ENCODE data around the gene DNAJB6. TPM values are rescaled to one million over a fixed set of nuclear protein-coding genes. Genes with fewer than 3 reads are reported as not detected.

Gene DNAJB6
- total and polyA plus RNA-seq, 2 donors (not counting 3 experiments of a cell fraction or from before 2014, with no cell fraction given): 69.6 to 135 TPM

DNA sequence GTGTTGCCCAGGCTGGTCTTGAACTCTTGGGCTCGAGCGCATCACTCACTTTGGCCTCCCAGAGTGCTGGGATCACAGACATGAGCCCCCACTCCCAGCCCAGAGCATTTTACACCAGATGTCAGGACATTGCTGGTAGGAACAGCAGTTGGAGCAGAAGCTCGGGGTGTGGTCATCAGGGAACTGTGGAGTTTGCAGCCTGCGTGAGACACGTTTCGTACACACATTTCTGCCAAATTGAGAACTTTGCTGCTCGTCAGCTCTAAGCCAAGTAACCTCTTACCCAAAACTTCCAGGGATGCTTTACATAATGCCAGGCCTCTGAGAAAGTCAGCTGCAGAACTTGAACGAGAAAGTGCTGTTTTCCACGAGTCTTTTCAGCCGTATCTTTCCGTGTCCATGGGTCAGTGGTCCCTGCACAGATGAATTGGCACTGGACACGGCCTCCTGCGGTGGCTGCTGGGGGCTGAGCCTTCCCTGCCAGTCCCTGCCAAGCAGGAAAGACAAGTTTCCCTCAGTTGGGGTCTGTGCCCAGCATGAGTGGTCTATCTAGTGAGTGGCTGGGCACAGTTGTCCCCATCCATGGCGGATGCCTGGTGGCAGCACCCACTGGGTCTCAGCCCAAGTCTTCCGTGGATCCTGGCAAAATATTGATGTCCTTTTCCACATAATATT lies 54.4 kb downstream of the DNAJB6 start:
- no peak overlapping the region for H3K27ac ChIP-seq (ENCODE audit: insufficient read depth, low read depth, low read length)
- H3K4me2 ChIP-seq (ENCODE audit: insufficient read depth, low read length): no peak overlapping the region
- H3K4me3 ChIP-seq (replicated peaks in 1 of 3; ENCODE audit: insufficient read depth in 1 of 3, low read depth in 1 of 3, low read length in 3 of 3): no peak overlapping the region
- dilution Hi-C loops (cut with MboI; ENCODE audit: extremely low pct_ligation_motif_present, low sequenced_read_pairs) (no loop called here), intact Hi-C loops (cut with micrococcal nuclease) (no loop called here)
- H3K4me1 ChIP-seq (ENCODE audit: control insufficient read depth, extremely low read depth, insufficient read depth, low read length): peaks cover 6% of the 10 kb centered on the region
- H4K20me1 ChIP-seq (replicated peaks; ENCODE audit: control insufficient read depth, extremely low read depth, insufficient read depth, low read length): no peaks in the 10 kb centered on the region
- peaks cover 19% of the 10 kb centered on the region for H3K79me2 ChIP-seq (ENCODE audit: control insufficient read depth, insufficient read depth, low read length)
- no TSS peak for BruUV-seq (replicated peaks)
- no peak overlapping the region for H3K9ac ChIP-seq (replicated peaks; ENCODE audit: extremely low read depth, insufficient read depth, low read length)
- H3K9me3 ChIP-seq (replicated peaks; ENCODE audit: control insufficient read depth, insufficient read depth, low read length): no peaks in the 10 kb centered on the region
- POLR2A ChIA-PET: no interaction called here
- no peaks in the 10 kb centered on the region for H3K9me1 ChIP-seq (replicated peaks; ENCODE audit: control insufficient read depth, extremely low read depth, insufficient read depth, low read length)
- H3K36me3 ChIP-seq (ENCODE audit: control insufficient read depth in 2 of 2, extremely low read depth in 1 of 2, insufficient read depth in 2 of 2, low read length in 2 of 2): peaks cover 4 to 19% of the 10 kb centered on the region in 2 experiments
- CTCF ChIA-PET: no interaction called here
- no peak for FAIRE-seq
- no peak overlapping the region for H2AFZ ChIP-seq (ENCODE audit: low read depth, low read length)
- H3K27me3 ChIP-seq (ENCODE audit: control insufficient read depth in 2 of 2, insufficient read depth in 2 of 2, low read length in 2 of 2): no peaks in the 10 kb centered on the region
- TF ChIP-seq EZH2 (IDR thresholded peaks at IDR 0.05; ENCODE audit: borderline replicate concordance, low read depth, low read length, severe bottlenecking) (no peak), JUN (IDR thresholded peaks at IDR 0.05; ENCODE audit: borderline replicate concordance, insufficient read depth, insufficient read length, low read depth) (no peak), GATA2 (IDR thresholded peaks at IDR 0.05; ENCODE audit: insufficient read depth, insufficient read length, low read depth, low read length) (no peak)
- no peak for DNase-seq (ENCODE audit: low read depth, low spot score)

- H3K4me1 ChIP-seq (ENCODE audit: control insufficient read depth, extremely low read depth, insufficient read depth, low read length): peaks cover 2% of the 10 kb centered on the region
- BruUV-seq (replicated peaks): no TSS peak
- H3K4me2 ChIP-seq (ENCODE audit: insufficient read depth, low read length): no peak overlapping the region
- H3K9me1 ChIP-seq (replicated peaks; ENCODE audit: control insufficient read depth, extremely low read depth, insufficient read depth, low read length): no peaks in the 10 kb centered on the region
- H3K4me3 ChIP-seq (replicated peaks in 1 of 3; ENCODE audit: insufficient read depth in 1 of 3, low read depth in 1 of 3, low read length in 3 of 3): no peak overlapping the region
- dilution Hi-C loops (cut with MboI; ENCODE audit: extremely low pct_ligation_motif_present, low sequenced_read_pairs): no loop called here
- H3K79me2 ChIP-seq (ENCODE audit: control insufficient read depth, insufficient read depth, low read length): peaks cover 19% of the 10 kb centered on the region
- H3K9me3 ChIP-seq (replicated peaks; ENCODE audit: control insufficient read depth, insufficient read depth, low read length): no peaks in the 10 kb centered on the region
- intact Hi-C loops (cut with micrococcal nuclease): no loop called here
- H3K27ac ChIP-seq (ENCODE audit: insufficient read depth, low read depth, low read length): no peak overlapping the region
- TF ChIP-seq CTCF (IDR thresholded peaks at IDR 0.05; ENCODE audit: extremely low read depth in 1 of 2, insufficient read depth in 1 of 2, low read depth in 1 of 2, low read length in 2 of 2) (no peak), MYC (IDR thresholded peaks at IDR 0.05; ENCODE audit: low read depth, low read length) (no peak), FOS (IDR thresholded peaks at IDR 0.05; ENCODE audit: borderline replicate concordance, insufficient read depth, low read length) (no peak), POLR2A (IDR thresholded peaks at IDR 0.05; ENCODE audit: low read depth, low read length) (no peak), GATA2 (IDR thresholded peaks at IDR 0.05; ENCODE audit: insufficient read depth, insufficient read length, low read depth, low read length) (no peak), JUN (IDR thresholded peaks at IDR 0.05; ENCODE audit: borderline replicate concordance, insufficient read depth, insufficient read length, low read depth) (no peak), EZH2 (IDR thresholded peaks at IDR 0.05; ENCODE audit: borderline replicate concordance, low read depth, low read length, severe bottlenecking) (no peak), POLR2AphosphoS5 (IDR thresholded peaks at IDR 0.05; ENCODE audit: insufficient read depth, low read depth, low read length) (no peak), MAX (IDR thresholded peaks at IDR 0.05; ENCODE audit: insufficient read depth, insufficient read length) (no peak)
- no peak for DNase-seq (ENCODE audit: low read depth, low spot score)
- ChIA-PET CTCF (interaction anchor here (1.4 kb wide), 1 partner anchor 12 kb away, joined by 3 read pairs; no protein-coding TSS in a partner anchor), POLR2A (no interaction called here)
- FAIRE-seq: no peak
- no peak overlapping the region for H2AFZ ChIP-seq (ENCODE audit: low read depth, low read length)
- H3K27me3 ChIP-seq (ENCODE audit: control insufficient read depth in 2 of 2, insufficient read depth in 2 of 2, low read length in 2 of 2): no peaks in the 10 kb centered on the region
- H4K20me1 ChIP-seq (replicated peaks; ENCODE audit: control insufficient read depth, extremely low read depth, insufficient read depth, low read length): no peaks in the 10 kb centered on the region
- no peak overlapping the region for H3K9ac ChIP-seq (replicated peaks; ENCODE audit: extremely low read depth, insufficient read depth, low read length)
- peaks cover 4 to 21% of the 10 kb centered on the region in 2 experiments for H3K36me3 ChIP-seq (ENCODE audit: control insufficient read depth in 2 of 2, extremely low read depth in 1 of 2, insufficient read depth in 2 of 2, low read length in 2 of 2)
Measured at GRCh38 chr7:157392256-157393037, 55.6 kb downstream of the DNAJB6 start.
